AG09319 (cell line): ENCODE results near the gene PANX3.
"Not testable (repeated sequence)": the region's sequence is repeated elsewhere in the genome, so short reads cannot be mapped to it uniquely, and the experiment has no call there.

Experiments used
- DNase-seq: peaks from one replicate; pipeline ENCODE4 v3.0.0-alpha.2; 2010; ENCODE audit warnings: low read depth; ENCODE audit errors: extremely low read depth
- TF ChIP-seq, protein P1 (sequence below): IDR thresholded peaks from 2 replicates; pipeline ENCODE4 v1.5.1; 2011; ENCODE audit warnings: low read depth, mild to moderate bottlenecking, inconsistent platforms, low read length, moderate library complexity

The PANX3 gene

DNA sequence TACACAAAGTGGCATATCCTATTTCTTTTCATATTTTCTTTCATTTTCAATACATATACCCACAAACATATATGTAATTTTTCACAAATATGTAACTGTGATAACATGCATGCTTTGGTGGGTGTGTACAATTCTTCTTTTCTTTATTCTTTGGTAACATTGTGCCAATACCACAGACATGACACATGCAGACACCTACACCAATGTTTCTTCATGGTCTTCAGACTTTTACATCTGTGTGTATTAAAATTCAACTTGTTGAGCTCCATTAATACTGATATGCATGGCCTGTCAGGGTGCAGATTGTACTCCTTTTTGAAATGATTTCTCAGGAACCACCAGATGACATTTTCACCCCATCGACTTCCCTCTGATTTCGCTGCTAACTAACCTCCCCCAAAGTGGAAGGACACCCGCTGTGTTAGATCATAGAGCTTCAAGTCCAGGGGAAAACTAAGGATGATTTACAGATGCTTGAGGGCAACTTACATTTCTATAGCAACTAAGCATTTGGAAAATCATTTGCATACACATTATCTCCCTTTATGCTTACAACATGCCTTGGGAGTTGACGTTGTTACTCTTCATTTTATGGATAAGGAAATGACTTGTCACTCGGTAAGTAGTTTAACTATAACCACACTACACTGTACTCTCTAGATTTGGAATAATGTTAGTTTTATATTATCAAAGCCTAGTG, 10.5 kb upstream of the PANX3 start:
- TF ChIP-seq, protein P1, sequence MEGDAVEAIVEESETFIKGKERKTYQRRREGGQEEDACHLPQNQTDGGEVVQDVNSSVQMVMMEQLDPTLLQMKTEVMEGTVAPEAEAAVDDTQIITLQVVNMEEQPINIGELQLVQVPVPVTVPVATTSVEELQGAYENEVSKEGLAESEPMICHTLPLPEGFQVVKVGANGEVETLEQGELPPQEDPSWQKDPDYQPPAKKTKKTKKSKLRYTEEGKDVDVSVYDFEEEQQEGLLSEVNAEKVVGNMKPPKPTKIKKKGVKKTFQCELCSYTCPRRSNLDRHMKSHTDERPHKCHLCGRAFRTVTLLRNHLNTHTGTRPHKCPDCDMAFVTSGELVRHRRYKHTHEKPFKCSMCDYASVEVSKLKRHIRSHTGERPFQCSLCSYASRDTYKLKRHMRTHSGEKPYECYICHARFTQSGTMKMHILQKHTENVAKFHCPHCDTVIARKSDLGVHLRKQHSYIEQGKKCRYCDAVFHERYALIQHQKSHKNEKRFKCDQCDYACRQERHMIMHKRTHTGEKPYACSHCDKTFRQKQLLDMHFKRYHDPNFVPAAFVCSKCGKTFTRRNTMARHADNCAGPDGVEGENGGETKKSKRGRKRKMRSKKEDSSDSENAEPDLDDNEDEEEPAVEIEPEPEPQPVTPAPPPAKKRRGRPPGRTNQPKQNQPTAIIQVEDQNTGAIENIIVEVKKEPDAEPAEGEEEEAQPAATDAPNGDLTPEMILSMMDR, result no peak
- DNase-seq, result no peak

DNA sequence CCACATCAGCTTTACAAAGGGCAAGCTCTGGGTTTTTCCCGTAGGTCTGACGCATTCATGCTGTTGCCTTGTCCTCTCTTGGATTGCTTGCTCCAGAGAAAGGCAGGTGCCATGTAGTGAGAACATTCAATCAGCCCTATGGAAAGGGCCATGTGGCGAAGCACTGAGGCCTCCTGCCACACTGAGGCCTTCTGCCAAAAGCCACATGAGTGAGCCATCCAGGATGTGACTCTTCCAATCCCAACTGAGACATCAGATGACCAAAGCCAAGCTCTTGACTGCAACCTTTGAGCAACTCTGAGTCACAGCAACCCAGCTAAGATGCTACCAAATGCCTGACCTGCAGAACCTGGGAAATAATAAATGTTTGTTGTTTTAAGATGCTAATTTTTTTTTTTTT, 9.0 kb upstream of the PANX3 start:
- no peak for DNase-seq
- TF ChIP-seq, protein P1, result no peak

- DNase-seq, result not testable (repeated sequence)
These were observed 8.5 kb upstream of the PANX3 start for GRCh38 chr11:124602723-124603122.

- no peak for DNase-seq
- TF ChIP-seq, protein P1, result no peak
These were observed 5.5 kb upstream of the PANX3 start for GRCh38 chr11:124605719-124606118.

GRCh38 chr11:124608147-124608546, 3.1 kb upstream of the PANX3 start:
- no peak for DNase-seq
- TF ChIP-seq, protein P1, result no peak

DNA sequence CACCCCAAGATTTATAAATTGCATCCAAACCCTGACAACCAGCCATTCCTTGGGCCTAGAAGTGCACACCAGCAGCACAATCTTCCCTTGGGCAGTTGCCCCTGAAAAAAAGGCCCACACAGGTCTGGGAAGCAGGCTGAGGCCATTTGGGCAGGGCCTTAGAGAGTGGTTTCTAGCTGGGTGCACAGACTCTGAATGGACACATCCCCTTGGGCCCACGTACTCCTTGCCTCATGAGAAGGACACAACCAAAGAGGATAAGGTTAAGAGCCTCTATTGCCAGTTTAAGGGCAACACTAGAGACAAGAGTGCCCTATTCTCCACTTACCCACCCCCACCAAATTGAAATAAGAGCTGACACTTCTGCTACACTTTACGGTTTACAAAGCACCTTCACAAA, 933 bp upstream of the PANX3 start:
- TF ChIP-seq, protein P1, result no peak
- no peak for DNase-seq

DNA sequence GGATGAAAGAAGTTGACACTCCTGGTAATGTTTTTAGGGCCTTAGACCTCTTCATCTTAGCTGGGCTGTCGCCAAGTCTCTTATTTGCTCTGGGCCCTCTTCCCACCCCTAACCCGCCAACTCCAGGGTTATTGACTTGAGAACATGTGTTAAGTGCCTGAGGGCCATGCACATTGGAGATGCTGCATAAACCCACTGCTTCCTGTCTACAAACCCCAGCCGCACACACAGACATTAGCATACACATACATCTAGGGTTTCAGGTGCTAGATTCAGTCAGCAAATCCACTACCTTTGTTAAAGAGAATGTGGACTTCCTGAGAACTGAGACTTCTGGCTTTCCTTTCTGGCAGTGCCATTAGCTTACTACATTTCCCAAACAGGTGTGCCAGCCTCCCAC, 817 bp downstream of the PANX3 start:
- TF ChIP-seq, protein P1, result no peak

More for the DNA sequence above, 817 bp downstream of the PANX3 start:
- DNase-seq, result no peak
